GM12872 (cell line): Measurements from ENCODE around the gene FAM114A1.

Source experiments
- CTCF ChIP-seq: IDR thresholded peaks from 3 replicates; pipeline ENCODE4 v1.5.1; 2011; ENCODE audit warnings: low read depth, mild to moderate bottlenecking, low read length, moderate library complexity; ENCODE audit not compliant: insufficient read depth

The FAM114A1 gene

GRCh38 chr4:38904682-38905081 lies 37.1 kb downstream of the FAM114A1 start:
- no peak for TF ChIP-seq CTCF

- no peak for TF ChIP-seq CTCF
Observed at GRCh38 chr4:38905652-38906385, 38.2 kb downstream of the FAM114A1 start.

- no peak for TF ChIP-seq CTCF
Observed at GRCh38 chr4:38907696-38908270, 40.2 kb downstream of the FAM114A1 start.

GRCh38 chr4:38909015-38909414 lies 41.4 kb downstream of the FAM114A1 start:
- TF ChIP-seq CTCF: no peak

- no peak for TF ChIP-seq CTCF
Observed at GRCh38 chr4:38911257-38911656, 43.7 kb downstream of the FAM114A1 start.

- no peak for TF ChIP-seq CTCF
Observed at GRCh38 chr4:38914854-38915253, 47.2 kb downstream of the FAM114A1 start.

GRCh38 chr4:38917481-38918025 lies 49.9 kb downstream of the FAM114A1 start:
- no peak for TF ChIP-seq CTCF
